GM18505 (cell line): ENCODE measurements around the gene FKBP5.
"Not testable (repeated sequence)": the region's sequence is repeated elsewhere in the genome, so short reads cannot be mapped to it uniquely, and the experiment has no call there.

Source experiments
- ATAC-seq: cut with Tn5 transposase; IDR thresholded peaks from one replicate; pipeline ENCODE4 v1.9.1; 2021; ENCODE audit not compliant: unreplicated experiment
- POLR2A ChIP-seq: IDR thresholded peaks from 4 replicates; pipeline ENCODE4 v1.6.1; 2011; ENCODE audit warnings: borderline replicate concordance; ENCODE audit not compliant: insufficient read depth, insufficient read length; ENCODE audit errors: extremely low read depth

Gene FKBP5

GRCh38 chr6:35674594-35674993, 14.1 kb downstream of the FKBP5 start:
- no peak for ATAC-seq
- no peak for TF ChIP-seq POLR2A

- no peak for TF ChIP-seq POLR2A
- no peak for ATAC-seq
These were observed 15.0 kb downstream of the FKBP5 start for GRCh38 chr6:35673755-35674154.

- not testable (repeated sequence) for ATAC-seq
These were observed 15.4 kb downstream of the FKBP5 start for GRCh38 chr6:35673284-35673666.

GRCh38 chr6:35670453-35670852, 18.3 kb downstream of the FKBP5 start:
- not testable (repeated sequence) for ATAC-seq

- TF ChIP-seq POLR2A = no peak
- no peak for ATAC-seq
These were observed 19.2 kb downstream of the FKBP5 start for GRCh38 chr6:35669451-35670045.

- TF ChIP-seq POLR2A = no peak
These were observed 19.8 kb downstream of the FKBP5 start for GRCh38 chr6:35668744-35669450.

GRCh38 chr6:35668096-35668495, 20.6 kb downstream of the FKBP5 start:
- ATAC-seq = no peak
- no peak for TF ChIP-seq POLR2A

More at GRCh38 chr6:35668744-35669450, 19.8 kb downstream of the FKBP5 start:
- no peak for ATAC-seq

- TF ChIP-seq POLR2A = no peak
- ATAC-seq = no peak
These were observed 23.1 kb downstream of the FKBP5 start for GRCh38 chr6:35665573-35665972.

- no peak for TF ChIP-seq POLR2A
- ATAC-seq = no peak
These were observed 23.8 kb downstream of the FKBP5 start for GRCh38 chr6:35664945-35665344.

- no peak for ATAC-seq
- TF ChIP-seq POLR2A = no peak
These were observed 25.1 kb downstream of the FKBP5 start for GRCh38 chr6:35663447-35664235.

- TF ChIP-seq POLR2A = no peak
- ATAC-seq = no peak
These were observed 25.7 kb downstream of the FKBP5 start for GRCh38 chr6:35662999-35663398.

- ATAC-seq = no peak
- TF ChIP-seq POLR2A = no peak
These were observed 33.8 kb downstream of the FKBP5 start for GRCh38 chr6:35654883-35655282.

- ATAC-seq = no peak
- no peak for TF ChIP-seq POLR2A
These were observed 37.5 kb downstream of the FKBP5 start for GRCh38 chr6:35651244-35651643.

GRCh38 chr6:35650015-35650414, 38.7 kb downstream of the FKBP5 start:
- no peak for ATAC-seq
- TF ChIP-seq POLR2A = no peak
